DMS79 (cell line): ENCODE results near the gene APMAP.
A peak's percentile ranks its signal among the peaks of the same experiment; 100 is the strongest.
"Not testable (repeated sequence)": the region's sequence is repeated elsewhere in the genome, so short reads cannot be mapped to it uniquely, and the experiment has no call there.

Source experiments
- DNase-seq: peaks from one replicate; lab custom pipeline; 2025; lab: John Stamatoyannopoulos, UW

APMAP gene

DNA sequence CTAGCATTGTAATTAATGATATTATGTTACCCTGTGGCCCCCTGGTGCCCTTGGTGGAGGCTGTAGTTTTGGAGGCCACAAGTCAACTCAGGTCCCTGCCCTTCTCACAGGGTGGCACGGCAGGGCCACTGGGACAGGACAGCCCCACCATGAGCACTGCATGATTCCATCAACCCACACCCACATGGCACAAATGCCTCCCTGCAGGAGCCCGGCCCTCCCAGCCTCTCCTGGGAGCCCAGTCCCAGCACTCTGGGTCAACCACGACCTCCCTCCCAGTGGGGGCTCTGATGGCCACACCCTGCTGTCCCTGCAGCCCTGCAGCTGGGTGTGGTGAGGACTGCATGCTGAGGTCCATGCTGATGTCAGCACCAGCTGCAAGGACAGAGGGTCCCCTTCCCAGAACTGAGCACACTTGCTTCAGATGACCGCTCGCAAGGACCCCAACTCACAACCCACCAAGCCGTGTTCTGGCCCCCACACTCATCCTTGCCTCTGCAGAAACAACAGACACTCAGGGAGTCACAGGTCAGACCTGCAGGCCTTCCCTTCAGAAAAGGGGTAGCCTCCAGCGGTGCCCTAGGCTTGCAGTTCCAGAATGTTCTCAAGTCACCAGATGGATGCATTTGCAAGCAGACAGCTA lies 59.2 kb downstream of the APMAP start:
- no peak for DNase-seq

DNA sequence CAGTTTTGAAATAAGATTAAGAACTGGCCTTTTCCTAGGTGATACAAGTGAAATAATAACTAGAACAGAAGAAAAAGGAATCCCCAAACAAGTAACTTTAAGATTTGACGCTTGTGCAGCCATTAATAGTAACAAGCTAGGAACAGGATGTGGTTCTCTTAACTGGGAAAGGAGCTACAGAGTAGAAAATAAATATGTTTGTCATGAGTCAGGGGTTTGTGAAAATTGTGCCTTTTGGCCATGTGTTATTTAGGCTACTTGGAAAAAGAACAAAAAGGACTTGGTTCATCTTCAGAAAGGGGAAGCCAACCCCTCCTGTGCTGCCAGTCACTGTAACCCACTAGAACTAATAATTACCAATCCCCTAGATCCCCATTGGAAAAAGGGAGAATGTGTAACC lies 60.7 kb downstream of the APMAP start:
- DNase-seq: not testable (repeated sequence)

DNA sequence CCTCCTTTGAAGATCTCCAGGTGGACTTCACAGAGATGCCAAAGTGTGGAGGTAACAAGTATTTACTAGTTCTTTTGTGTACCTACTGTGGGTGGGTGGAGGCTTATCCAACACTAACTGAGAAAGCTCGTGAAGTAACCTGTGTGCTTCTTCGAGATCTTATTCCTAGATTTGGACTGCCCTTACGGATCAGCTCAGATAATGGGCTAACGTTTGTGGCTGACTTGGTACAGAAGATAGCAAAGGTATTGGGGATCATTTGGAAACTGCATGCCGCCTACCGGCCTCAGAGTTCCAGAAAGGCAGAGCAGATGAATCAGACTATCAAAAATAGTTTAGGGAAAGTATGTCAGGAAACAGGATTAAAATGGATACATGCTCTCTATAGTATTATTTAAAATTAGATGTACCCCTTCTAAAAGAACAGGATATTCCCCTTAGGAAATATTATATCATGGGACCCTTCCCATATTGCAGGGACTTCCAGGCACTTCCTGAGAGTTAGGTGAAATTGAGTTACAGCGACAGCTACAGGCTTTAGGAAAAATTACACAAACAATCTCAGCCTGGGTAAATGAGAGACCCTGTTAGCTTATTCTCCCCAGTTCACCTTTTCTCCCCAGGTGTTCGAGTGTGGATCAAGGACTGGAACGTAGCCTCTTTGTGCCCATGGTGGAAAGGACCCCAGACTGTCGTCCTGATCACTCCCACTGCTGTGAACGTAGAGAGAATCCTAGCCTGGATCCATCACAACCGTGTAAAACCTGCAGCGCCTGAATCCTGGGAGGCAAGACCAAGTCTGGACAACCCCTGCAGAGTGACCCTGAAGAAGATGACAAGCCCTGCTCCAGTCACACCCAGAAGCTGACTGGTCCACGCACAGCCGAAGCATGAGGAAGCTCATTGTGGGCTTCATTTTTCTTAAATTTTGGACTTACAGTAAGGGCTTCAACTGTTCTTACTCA lies 61.5 kb downstream of the APMAP start:
- DNase-seq: peak; percentile 27

DNA sequence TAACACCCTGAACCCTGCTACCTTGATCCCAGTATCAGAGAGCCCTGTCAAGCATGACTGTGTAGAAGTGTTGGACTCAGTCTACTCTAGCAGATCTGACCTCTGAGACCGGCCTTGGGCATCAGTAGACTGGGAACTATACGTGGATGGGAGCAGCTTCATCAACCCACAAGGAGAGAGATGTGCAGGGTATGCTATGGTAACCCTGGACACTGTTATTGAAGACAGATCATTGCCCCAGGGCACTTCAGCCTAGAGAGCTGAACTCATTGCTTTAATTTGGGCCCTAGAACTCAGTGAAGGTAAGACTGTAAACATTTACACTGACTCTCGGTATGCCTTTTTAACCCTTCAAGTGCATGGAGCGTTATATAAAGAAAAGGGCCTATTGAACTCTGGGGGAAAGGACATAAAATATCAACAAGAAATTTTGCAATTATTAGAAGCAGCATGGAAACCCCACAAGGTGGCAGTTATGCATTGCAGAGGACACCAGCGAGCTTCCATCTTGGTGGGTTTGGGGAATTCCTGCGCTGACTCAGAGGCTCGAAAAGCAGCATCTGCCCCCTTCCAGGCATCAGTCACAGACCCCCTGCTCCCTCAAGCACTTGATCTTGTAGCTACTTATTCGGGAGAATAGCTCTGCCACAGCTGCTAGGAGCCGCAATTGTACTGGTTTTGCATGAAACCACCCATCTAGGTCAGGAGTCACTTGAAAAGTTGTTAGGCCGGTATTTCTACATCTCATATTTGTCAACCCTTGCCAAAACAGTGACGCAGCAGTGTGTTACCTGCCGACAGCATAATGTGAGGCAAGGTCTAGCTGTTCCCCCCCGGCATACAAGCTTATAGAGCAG lies 62.5 kb downstream of the APMAP start:
- DNase-seq: peak; percentile 95

DNA sequence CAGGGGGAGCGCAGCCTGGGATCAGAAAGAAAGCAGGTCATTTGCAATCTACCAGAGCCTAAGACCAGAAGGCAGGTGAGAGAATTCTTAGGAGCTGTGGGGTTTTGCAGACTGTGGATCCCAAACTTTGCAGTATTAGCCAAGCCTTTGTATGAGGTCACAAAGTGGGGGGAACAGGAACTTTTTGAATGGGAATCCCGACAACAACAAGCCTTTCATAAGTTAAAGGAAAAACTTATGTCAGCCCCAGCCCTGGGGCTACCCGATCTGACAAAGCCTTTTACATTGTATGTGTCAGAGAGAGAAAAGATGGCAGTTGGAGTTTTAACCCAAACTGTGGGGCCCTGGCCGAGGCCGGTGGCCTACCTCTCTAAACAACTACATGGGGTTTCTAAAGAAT lies 63.3 kb downstream of the APMAP start:
- not testable (repeated sequence) for DNase-seq

DNA sequence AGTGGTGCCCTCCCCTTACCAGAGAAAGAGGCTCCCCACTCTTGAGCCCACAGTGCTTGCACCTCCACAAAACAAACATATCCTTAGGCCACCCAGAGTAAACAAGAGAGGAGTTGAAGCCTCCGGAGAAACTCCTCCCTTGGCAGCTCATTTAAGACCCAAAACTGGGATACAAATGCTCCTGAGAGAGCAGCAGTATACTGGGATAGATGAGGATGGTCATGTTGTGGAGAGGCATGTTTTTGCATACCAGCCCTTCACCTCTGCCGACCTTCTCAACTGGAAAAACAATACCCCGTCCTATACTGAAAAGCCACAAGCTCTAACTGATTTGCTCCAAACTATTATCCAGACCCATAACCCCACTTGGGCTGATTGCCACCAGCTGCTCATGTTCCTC lies 71.8 kb downstream of the APMAP start:
- peak; percentile 57 for DNase-seq

DNA sequence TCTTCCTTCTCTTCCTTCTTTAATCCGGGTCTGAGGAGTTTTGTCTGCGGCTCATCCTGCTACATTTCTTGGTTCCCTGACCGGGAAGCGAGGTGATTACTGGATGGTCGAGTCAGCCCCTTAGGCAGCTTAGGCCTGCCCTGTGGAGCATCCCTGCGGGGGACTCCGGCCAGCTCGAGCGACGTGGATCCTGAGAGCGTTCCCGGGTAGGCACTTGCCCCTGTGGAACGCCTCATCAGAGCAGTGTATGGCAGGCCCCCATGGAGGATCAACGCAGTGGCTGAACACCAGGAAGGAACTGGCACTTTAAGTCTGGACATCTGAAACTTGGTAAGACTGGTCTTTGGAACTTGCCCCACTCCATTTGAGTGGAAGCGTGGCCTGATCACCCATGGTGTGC lies 72.9 kb downstream of the APMAP start:
- DNase-seq: not testable (repeated sequence)

DNA sequence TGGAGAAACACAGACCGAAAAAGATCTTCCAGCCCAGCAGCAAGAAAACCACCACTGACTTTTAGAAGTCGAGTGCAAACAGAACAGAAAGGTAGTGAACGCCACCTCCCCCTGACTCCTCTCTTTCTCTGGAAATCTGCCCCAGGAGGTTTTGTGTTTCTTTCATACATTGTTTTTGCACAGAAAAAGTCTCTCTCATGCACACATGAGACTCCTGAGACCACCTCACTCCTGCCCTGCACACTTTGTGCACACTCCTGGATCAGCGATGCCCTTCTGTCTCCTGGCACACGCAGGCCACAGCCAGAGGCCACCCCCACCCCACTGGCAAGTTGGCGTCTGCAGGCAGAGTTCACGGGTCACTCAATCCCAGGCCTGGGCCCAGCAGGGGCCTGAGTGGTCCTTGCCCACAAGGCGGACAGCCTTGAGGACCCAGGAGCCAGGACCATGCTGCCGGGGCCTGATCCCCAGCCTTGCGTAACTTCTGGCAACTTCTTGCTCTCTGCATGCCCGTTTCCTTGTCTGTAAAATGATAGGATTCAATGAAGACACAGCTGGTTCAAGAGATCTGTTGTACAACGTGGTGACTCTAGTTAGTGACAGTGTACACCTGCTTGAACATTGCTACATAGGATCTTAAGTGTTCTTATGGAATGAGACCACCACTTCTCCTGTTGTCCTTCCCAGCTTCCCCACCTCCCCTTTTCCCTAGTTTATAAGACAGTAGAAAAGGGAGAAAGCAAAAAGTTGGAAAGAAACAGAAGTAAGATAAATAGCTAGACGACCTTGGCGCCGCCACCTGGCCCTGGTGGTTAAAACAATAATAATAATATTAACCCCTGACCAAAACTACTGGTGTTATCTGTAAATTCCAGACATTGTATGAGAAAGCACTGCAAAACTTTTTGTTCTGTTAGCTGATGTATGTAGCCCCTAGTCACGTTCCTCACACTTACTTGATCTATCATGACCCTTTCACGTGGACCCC lies 73.7 kb downstream of the APMAP start:
- DNase-seq: no peak

DNA sequence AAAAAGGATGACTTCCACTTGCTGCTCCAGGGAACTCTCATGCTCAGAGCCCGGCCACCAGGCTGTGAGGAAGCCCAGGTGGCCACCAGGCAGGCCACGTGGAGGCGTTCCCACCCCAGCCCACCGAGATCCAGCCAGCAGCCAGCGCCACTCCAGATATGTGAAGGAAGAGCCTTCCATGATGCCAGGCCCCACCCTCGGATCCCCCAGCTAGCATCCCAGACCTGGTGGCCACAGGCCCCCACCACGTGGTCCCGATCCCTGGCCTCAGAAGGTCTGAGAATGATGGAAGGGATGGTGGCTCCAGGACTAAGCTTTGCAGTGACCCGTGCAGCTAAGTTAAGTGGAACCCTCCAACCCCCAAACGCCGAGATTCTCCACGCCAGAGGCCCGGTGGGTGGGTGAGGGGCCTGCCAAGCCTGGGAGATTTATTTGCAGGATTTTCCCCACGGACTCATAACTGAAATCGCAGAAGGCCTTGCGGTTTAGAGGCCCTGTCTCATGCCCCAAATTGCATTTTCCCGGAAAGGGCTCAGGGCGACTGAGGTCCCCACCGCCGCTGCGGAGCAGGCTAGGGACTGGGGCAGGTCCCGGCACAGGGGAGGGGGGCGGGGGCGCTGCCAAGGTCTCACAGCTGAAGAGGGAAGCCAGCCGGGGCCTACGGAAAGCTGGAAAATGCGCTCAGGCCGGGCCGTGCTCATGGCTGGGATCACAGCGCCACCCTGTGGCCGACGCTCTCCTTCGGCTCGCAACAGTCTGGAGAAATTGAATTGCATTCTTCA lies 74.6 kb downstream of the APMAP start:
- peak; percentile 3 for DNase-seq

DNA sequence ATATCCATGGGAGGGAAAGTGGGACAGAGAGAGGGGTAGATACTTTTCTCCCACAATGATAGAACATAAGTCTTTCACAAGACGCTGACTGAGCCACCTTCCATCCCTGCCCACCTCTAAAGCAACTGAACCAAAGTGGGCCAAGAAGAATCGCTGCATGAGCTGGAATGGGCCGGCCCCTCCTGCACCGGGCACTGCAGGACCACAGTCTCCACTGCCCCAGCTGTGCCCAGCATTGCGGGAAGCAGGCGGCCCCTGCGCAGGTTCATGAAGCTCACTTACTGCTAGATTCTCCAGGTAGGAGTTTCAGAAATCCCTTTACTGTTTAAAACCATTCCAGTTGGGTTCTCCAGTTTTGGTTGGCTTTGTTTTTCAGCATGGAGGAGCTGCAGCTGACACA lies 75.5 kb downstream of the APMAP start:
- DNase-seq: no peak

DNA sequence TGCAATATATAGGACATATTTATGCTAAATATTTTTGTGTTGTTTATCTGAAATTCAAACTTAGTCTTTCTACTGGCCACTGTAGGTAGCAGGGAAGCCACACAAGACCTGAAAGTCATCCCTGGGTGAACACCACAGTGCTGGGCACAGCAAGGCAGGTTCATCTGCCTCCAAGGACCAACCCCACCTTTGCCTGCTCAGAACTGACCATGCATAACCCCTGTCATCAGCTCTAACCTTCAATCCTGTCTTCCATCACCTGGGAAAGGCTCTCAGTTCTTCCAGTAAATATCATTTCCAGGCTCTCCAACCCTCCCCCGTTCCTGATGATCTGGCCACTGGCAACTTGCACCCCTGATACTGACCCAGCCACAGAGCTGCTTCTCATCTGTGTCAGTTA lies 76.1 kb downstream of the APMAP start:
- no peak for DNase-seq

DNA sequence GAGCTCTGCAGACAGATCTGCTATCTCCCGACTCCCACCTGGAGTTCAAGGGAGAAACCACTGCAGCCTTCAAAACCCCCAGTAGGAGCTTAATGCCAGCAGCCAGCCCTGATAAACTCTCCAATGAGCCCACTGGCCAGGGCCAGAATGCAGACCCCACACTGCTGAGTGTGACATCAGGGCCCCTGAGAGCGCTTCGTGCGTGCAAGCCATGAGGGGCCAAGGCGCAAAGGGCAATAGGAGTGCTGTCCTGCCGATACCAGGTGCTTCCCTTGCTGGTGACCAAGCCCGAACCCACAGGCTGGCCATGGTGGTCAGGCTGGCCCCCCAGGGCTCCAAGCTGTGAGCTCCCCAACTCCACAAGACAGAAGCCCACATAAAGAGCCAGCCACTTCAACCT lies 76.7 kb downstream of the APMAP start:
- DNase-seq: no peak

DNA sequence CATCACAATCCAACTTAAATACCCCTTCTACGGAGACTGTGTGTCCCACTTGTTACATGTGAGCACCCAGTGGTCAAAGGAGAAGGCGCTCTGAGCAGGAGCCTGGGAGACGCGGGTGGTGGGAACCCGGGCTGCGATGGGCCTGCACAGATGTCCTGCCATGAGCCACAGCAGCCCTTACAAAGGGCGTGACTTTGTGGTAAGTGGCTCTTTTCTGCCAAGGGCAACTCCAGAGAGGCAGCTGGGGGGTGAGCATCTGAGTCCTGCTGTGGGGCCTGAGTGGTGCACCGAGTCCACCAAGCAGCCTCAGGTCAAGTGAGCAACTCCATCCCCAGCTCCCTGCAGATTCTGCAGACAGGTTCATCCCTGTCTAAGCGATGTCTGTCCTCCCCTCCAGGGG lies 77.1 kb downstream of the APMAP start:
- no peak for DNase-seq

DNA sequence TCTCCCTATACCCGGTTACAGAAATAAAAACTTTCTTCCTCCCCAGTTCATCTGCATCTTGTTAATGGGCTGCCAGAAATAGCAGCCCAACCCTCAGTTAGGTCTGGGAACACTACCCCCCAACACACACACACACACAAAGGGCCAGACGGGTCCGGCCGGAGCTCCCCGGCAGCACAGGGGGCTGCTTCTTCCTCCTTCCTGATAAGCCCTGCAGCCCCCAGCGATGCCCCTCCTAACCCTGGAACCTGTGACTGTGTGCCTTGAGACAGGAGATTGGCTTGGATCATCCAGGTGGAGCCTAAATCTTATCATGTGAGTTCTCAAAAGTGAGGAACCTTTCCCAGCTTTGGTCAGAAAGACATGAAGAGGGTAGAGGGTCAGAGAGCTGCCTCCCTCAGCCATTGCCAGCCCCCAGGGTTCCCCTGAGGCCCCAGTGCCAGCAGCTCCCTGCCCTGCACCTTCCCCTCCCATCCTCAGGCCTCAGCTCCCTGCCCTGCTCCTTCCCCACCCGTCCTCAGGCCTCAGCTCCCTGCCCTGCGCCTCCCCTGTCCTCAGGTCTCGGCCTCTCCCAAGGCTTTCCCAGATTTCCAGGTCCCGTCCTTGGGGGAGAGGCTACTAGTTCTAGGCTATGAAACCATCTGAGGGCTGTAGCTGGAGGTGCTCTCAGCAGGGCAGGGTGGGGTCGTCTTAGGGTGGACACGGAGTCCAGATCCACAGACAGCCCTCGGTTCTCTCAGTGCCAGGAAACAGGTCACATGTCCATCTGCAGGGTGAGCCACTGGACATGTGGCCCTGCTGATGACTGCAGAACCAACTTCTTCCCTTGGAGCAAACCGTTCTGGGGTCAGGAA lies 77.9 kb downstream of the APMAP start:
- DNase-seq: no peak

DNA sequence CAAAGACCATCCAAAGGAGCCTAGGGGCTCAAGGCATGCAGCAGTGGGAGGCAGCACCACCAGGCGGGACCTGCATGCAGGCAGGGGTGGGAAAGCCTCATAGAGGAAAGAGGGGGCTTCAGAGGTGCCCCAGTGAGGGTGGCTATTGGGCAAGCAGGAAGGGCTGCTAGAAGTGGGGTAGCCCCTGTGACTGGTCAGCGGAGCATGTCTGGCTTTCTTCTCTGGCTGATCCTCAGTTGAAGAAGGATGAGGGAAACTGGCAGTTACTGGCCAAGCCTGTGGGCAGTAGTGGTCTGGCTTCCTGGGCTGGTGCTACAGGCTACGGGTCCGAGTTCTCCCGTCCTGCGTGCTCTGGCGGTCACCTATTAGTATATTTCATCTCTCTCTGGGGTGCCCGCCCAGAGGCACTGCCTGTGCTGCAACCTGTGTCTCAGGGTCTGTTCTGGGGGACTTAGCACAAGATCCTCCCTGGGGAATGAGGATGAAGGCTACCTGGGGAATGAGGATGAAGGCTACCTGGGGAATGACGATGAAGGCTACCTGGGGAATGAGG lies 79.4 kb downstream of the APMAP start:
- no peak for DNase-seq
